Body of pancreas (tissue), 4 donors: ENCODE data around the gene TRAF5.

Source experiments
- POLR2A ChIP-seq, 3 donors: fragments of 450-650 bp; IDR thresholded peaks; one replicate each; pipeline ENCODE4 v1.6.1; 2016; ENCODE audit warnings: antibody characterized with exemption in 3 of 3, mild to moderate bottlenecking in 2 of 3
- TF ChIP-seq, protein P1 (sequence below), 7 experiments: fragments of 450-650 bp in 4 of 7; fragments of 200-600 bp in 3 of 7; sonication (generic) in 3 of 7; IDR thresholded peaks; one replicate each; pipeline ENCODE4 v1.5.1; 2016 to 2019; ENCODE audit warnings: antibody characterized with exemption in 7 of 7

DNA sequence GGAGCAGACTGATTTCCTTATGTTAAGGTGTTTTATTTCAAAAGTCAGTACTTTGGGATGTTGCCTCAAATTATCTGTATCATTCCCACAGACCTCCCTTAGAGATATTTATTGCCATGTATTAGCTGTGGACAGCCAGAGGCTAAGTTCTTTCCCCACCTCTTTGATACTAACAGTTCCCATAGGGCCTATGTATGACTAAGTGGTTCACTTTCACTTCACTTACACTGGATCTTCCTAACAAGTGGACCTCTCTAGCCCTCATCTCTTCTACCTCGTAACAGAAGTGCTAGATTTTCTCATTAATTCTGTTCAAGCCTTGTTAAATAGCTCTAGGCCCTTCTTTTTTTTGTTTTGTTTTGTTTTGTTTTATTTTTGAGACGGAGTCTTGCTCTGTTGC is 6.2 kb downstream of the TRAF5 start:
- no peak for TF ChIP-seq POLR2A (IDR thresholded peaks at IDR 0.05)
- TF ChIP-seq, protein P1, sequence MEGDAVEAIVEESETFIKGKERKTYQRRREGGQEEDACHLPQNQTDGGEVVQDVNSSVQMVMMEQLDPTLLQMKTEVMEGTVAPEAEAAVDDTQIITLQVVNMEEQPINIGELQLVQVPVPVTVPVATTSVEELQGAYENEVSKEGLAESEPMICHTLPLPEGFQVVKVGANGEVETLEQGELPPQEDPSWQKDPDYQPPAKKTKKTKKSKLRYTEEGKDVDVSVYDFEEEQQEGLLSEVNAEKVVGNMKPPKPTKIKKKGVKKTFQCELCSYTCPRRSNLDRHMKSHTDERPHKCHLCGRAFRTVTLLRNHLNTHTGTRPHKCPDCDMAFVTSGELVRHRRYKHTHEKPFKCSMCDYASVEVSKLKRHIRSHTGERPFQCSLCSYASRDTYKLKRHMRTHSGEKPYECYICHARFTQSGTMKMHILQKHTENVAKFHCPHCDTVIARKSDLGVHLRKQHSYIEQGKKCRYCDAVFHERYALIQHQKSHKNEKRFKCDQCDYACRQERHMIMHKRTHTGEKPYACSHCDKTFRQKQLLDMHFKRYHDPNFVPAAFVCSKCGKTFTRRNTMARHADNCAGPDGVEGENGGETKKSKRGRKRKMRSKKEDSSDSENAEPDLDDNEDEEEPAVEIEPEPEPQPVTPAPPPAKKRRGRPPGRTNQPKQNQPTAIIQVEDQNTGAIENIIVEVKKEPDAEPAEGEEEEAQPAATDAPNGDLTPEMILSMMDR (IDR thresholded peaks at IDR 0.05): no peak
